OCI-LY7 (cell line): ENCODE results near the gene NKAIN2. TPM values are rescaled to one million over a fixed set of nuclear protein-coding genes. Genes with fewer than 3 reads are reported as not detected.

Source experiments
- BruUV-seq: library from RNA; stranded (reverse); fragments of 400-500 nt; replicated peaks from 2 replicates; lab custom pipeline; 2021; lab: Mats Ljungman, UMichigan
- CTCF ChIA-PET: fragments of 300-600 bp; sonication (Branson Sonifier 250); formaldehyde crosslinking; loops from one replicate; lab custom pipeline; 2022; ENCODE audit warnings: antibody characterized with exemption; ENCODE audit not compliant: unreplicated experiment; lab: Charles Lee
- POLR2A ChIA-PET: fragments of 300-600 bp; sonication (Branson Sonifier 250); formaldehyde crosslinking; loops from one replicate; lab custom pipeline; 2022; ENCODE audit warnings: antibody characterized with exemption; lab: Charles Lee
- DNase-seq: peaks from one replicate; pipeline ENCODE4 v3.0.0-alpha.2; 2015; ENCODE audit warnings: low spot score
- H2AFZ ChIP-seq: fragments of 200-600 bp; sonication (generic), shearing (Covaris generic); 2 replicates; pipeline ENCODE4 v1.6.1; 2014; ENCODE audit warnings: mild to moderate bottlenecking, antibody characterized with exemption, low read length, moderate library complexity
- H3K27ac ChIP-seq: fragments of 200-600 bp; sonication (generic); 2 replicates; pipeline ENCODE4 v1.5.1; 2014; ENCODE audit warnings: mixed run types, low read depth, mild to moderate bottlenecking, moderate library complexity, low read length, inconsistent platforms; ENCODE audit not compliant: poor library complexity, severe bottlenecking
- H3K36me3 ChIP-seq: fragments of 200-600 bp; sonication (generic); 2 replicates; pipeline ENCODE4 v1.6.1; 2014; ENCODE audit warnings: mild to moderate bottlenecking, antibody characterized with exemption, low read length, moderate library complexity, mixed read lengths; ENCODE audit not compliant: insufficient read depth
- H3K4me1 ChIP-seq: fragments of 200-600 bp; sonication (generic); 2 replicates; pipeline ENCODE4 v1.5.1; 2014; ENCODE audit warnings: mild to moderate bottlenecking, low read length; ENCODE audit not compliant: insufficient read depth, poor library complexity, severe bottlenecking
- H3K4me2 ChIP-seq: fragments of 200-600 bp; sonication (generic); 2 replicates; pipeline ENCODE4 v1.6.1; 2014; ENCODE audit warnings: mild to moderate bottlenecking, low read length
- H3K4me3 ChIP-seq: fragments of 200-600 bp; sonication (generic); 2 replicates; pipeline ENCODE4 v1.5.1; 2014; ENCODE audit warnings: mild to moderate bottlenecking, low read depth, low read length; ENCODE audit not compliant: poor library complexity, severe bottlenecking
- H3K79me2 ChIP-seq: fragments of 200-600 bp; sonication (generic); 2 replicates; pipeline ENCODE4 v1.6.1; 2016; ENCODE audit warnings: low read depth, mild to moderate bottlenecking, low read length, moderate library complexity, mixed read lengths; ENCODE audit not compliant: insufficient read depth
- H3K9me2 ChIP-seq: fragments of 200-600 bp; sonication (generic); 2 replicates; pipeline ENCODE4 v1.6.1; 2016; ENCODE audit warnings: mild to moderate bottlenecking, low read length, mixed read lengths; ENCODE audit not compliant: insufficient read depth
- H3K9me3 ChIP-seq: fragments of 200-600 bp; sonication (generic); 2 replicates; pipeline ENCODE4 v1.6.1; 2014; ENCODE audit warnings: mild to moderate bottlenecking, mixed run types, low read length, mixed read lengths
- H4K20me1 ChIP-seq: fragments of 200-600 bp; sonication (generic); 2 replicates; pipeline ENCODE4 v1.6.1; 2014; ENCODE audit warnings: mild to moderate bottlenecking, antibody characterized with exemption, low read length, moderate library complexity, mixed read lengths; ENCODE audit not compliant: insufficient read depth
- CTCF ChIP-seq: fragments of 200-600 bp; sonication (generic); conservative IDR thresholded peaks from 2 replicates; pipeline ENCODE4 v1.5.1; 2014; ENCODE audit warnings: mild to moderate bottlenecking, antibody characterized with exemption, low read length, moderate library complexity, mixed read lengths
- EZH2phosphoT487 ChIP-seq: fragments of 200-600 bp; sonication (generic); IDR thresholded peaks from 2 replicates; pipeline ENCODE4 v1.6.1; 2018; ENCODE audit warnings: low read depth, borderline replicate concordance, mild to moderate bottlenecking, mixed run types, antibody characterized with exemption, low read length, moderate library complexity, mixed read lengths
- intact Hi-C: fragments of 100-400 bp; cut with micrococcal nuclease; formaldehyde crosslinking; loops from one replicate; pipeline ENCODE4 v1.10.0; 2022; ENCODE audit not compliant: unreplicated experiment
- total RNA-seq, 2 experiments: library from RNA; depleted of rRNA in 1 of 2; stranded (reverse); fragments of >200 nt in 1 of 2; shearing (Covaris generic) in 1 of 2; gene quantifications; 2 replicates each; pipeline ENCODE4 v1.2.3, GENCODE V29; 2014 to 2022

The NKAIN2 gene
- total RNA-seq, 2 experiments from 2014 or later: not detected

- H3K9me2 ChIP-seq: no peaks in the 10 kb centered on the region
- POLR2A ChIA-PET: no interaction called here
- H2AFZ ChIP-seq: no peak overlapping the region
- no peaks in the 10 kb centered on the region for H3K79me2 ChIP-seq
- H3K4me1 ChIP-seq: no peaks in the 10 kb centered on the region
- CTCF ChIA-PET: no interaction called here
- H3K4me2 ChIP-seq: no peak overlapping the region
- BruUV-seq: no TSS peak
- H3K9me3 ChIP-seq: no peaks in the 10 kb centered on the region
- intact Hi-C loops: no loop called here
- no peak overlapping the region for H3K4me3 ChIP-seq
- no peak for TF ChIP-seq CTCF
- TF ChIP-seq EZH2phosphoT487: no peak
- no peaks in the 10 kb centered on the region for H3K36me3 ChIP-seq
- no peak for DNase-seq
- no peaks in the 10 kb centered on the region for H4K20me1 ChIP-seq
- H3K27ac ChIP-seq: no peak overlapping the region
Observed at GRCh38 chr6:123888771-123889513, 85.3 kb downstream of the NKAIN2 start.

- intact Hi-C loops: no loop called here
- TF ChIP-seq CTCF: no peak
- no peak for TF ChIP-seq EZH2phosphoT487
- Histone ChIP-seq H2AFZ (no peak overlapping the region), H3K79me2 (no peaks in the 10 kb centered on the region), H4K20me1 (no peaks in the 10 kb centered on the region), H3K4me1 (no peaks in the 10 kb centered on the region), H3K36me3 (no peaks in the 10 kb centered on the region), H3K27ac (no peak overlapping the region), H3K9me3 (no peaks in the 10 kb centered on the region), H3K9me2 (no peaks in the 10 kb centered on the region), H3K4me3 (no peak overlapping the region), H3K4me2 (no peak overlapping the region)
- no TSS peak for BruUV-seq
- POLR2A ChIA-PET: no interaction called here
- no peak for DNase-seq
- CTCF ChIA-PET: no interaction called here
Observed at GRCh38 chr6:123895346-123895745, 91.7 kb downstream of the NKAIN2 start.

- TF ChIP-seq CTCF: no peak
- TF ChIP-seq EZH2phosphoT487: no peak
- H3K4me2 ChIP-seq: no peak overlapping the region
- no peaks in the 10 kb centered on the region for H3K4me1 ChIP-seq
- no peak overlapping the region for H3K27ac ChIP-seq
- no peak overlapping the region for H2AFZ ChIP-seq
- H3K9me3 ChIP-seq: no peaks in the 10 kb centered on the region
- no TSS peak for BruUV-seq
- intact Hi-C loops: no loop called here
- no peaks in the 10 kb centered on the region for H3K79me2 ChIP-seq
- no peak overlapping the region for H3K4me3 ChIP-seq
- CTCF ChIA-PET: no interaction called here
- no peak for DNase-seq
- no peaks in the 10 kb centered on the region for H3K9me2 ChIP-seq
- H4K20me1 ChIP-seq: no peaks in the 10 kb centered on the region
- no peaks in the 10 kb centered on the region for H3K36me3 ChIP-seq
- POLR2A ChIA-PET: interaction anchor here (0.7 kb wide), 1 partner anchor 11 kb away, joined by 3 read pairs; no protein-coding TSS in a partner anchor
Observed at GRCh38 chr6:123895806-123896205, 92.1 kb downstream of the NKAIN2 start.
